ENCODE results near the gene ACOT4. TPM values are rescaled to one million over a fixed set of nuclear protein-coding genes. Genes with fewer than 3 reads are reported as not detected.

The ACOT4 gene, protein sequence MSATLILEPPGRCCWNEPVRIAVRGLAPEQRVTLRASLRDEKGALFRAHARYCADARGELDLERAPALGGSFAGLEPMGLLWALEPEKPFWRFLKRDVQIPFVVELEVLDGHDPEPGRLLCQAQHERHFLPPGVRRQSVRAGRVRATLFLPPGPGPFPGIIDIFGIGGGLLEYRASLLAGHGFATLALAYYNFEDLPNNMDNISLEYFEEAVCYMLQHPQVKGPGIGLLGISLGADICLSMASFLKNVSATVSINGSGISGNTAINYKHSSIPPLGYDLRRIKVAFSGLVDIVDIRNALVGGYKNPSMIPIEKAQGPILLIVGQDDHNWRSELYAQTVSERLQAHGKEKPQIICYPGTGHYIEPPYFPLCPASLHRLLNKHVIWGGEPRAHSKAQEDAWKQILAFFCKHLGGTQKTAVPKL
- 0.53 and 0.62 TPM in 2 replicates for total RNA-seq

DNA sequence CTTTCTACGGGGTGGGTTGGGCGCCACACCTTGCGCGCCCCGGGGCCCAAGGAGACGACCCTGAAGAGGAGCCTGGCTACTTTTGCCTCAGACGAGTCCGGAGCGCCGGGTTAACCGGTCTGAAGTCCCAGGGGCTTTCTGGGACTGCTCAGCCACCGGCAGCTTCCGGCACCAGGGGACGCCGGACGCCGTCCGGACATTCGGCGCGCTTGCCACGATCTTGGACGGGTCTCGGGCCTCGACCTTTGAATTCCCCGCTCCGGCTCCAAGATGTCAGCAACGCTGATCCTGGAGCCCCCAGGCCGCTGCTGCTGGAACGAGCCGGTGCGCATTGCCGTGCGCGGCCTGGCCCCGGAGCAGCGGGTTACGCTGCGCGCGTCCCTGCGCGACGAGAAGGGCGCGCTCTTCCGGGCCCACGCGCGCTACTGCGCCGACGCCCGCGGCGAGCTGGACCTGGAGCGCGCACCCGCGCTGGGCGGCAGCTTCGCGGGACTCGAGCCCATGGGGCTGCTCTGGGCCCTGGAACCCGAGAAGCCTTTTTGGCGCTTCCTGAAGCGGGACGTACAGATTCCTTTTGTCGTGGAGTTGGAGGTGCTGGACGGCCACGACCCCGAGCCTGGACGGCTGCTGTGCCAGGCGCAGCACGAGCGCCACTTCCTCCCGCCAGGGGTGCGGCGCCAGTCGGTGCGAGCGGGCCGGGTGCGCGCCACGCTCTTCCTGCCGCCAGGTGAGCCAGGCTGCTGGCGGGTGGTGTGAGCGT, at the start of gene ACOT4:
TSS of gene ACOT4 (plus strand) at position 184 of the 760 bp plus-strand sequence. CDS start at position 271, 87 bp downstream.

DNA sequence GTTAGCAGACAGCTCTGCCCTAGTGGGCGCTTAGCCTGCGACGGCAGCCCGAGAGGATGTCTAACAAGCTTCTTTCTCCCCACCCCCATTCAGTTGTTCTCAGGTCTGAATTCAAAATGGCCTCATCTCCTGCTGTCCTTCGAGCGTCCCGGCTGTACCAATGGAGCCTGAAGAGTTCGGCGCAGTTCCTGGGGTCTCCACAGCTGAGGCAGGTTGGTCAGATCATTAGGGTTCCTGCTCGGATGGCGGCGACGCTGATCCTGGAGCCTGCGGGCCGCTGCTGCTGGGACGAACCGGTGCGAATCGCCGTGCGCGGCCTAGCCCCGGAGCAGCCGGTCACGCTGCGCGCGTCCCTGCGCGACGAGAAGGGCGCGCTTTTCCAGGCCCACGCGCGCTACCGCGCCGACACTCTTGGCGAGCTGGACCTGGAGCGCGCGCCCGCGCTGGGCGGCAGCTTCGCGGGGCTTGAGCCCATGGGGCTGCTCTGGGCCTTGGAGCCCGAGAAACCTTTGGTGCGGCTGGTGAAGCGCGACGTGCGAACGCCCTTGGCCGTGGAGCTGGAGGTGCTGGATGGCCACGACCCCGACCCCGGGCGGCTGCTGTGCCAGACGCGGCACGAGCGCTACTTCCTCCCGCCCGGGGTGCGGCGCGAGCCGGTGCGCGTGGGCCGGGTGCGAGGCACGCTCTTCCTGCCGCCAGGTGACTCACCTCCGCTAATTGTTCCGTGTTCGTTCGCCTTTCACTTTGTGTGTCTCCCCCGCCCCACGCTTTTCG, 22.3 kb upstream of the ACOT4 start, which contains the start of gene ACOT2:
TSS of gene ACOT2 (plus strand) at position 29 of the 774 bp plus-strand sequence. CDS start at position 57, 28 bp downstream.

DNA sequence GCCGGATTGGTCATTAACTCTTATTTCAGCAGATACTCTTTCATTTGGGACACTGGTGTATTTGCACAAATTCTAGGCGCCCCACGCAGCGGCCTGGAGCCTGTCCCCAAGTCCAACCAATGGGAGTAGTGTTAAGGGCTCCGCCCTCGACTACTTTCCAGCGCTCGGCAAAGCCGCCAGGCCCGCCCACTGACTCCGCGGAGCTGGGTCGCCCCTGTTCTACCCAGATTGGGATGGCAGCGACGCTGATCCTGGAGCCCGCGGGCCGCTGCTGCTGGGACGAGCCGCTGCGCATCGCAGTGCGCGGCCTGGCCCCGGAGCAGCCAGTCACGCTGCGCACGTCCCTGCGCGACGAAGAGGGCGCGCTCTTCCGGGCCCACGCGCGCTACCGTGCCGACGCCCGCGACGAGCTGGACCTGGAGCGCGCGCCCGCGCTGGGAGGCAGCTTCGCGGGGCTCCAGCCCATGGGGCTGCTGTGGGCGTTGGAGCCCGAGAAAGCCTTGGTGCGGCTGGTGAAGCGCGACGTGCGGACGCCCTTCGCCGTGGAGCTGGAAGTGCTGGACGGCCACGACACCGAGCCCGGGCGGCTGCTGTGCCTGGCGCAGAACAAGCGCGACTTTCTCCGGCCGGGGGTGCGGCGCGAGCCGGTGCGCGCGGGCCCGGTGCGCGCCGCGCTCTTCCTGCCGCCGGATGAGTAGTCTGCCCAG, 20.8 kb downstream of the ACOT4 start, which contains the start of gene ACOT6:
TSS of gene ACOT6 (plus strand) at position 179 of the 707 bp plus-strand sequence. CDS start at position 234, 55 bp downstream.

DNA sequence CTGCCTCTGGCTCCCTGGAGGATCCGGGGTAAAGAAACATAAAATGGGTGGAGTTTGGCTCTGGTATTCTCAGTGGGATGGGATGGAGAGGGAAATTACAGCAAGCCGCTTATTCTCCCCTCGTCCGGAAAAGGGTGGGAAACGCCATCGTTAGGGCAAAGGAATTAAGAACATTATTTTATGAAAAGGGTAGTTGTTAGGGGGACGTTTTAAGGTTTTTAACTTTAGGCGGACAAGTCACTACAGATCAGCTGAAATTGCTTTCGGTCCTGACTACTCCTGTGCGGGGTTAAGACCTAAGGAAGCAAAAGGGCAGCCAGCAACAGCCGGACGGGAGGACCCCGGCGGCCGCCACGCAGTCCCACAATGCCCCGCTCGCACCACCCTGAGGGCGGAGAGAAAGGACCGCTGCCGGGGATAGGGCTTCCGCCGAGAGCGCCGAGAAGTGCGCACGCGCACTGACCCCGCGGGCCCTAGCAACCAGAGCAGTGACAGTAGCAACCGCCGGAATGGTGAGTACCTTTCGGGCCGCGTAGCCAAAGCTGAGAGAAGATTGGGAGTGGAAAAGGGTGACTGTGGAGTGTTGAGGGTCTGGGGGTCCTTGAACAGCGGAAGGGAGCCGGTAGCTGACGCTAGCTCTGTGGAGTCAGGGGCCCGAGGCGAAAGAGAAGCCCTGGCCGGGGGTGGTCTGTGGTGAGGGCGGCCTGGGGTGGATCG, 53.0 kb downstream of the ACOT4 start, which contains the start of gene DNAL1:
TSS of gene DNAL1 (plus strand) at position 456 of the 717 bp plus-strand sequence. CDS start at position 510, 54 bp downstream.

Other genes starting within 250 kb of the ACOT4 start
- 37.0 and 38.1 TPM in 2 replicates for gene NUMB, start 133.3 kb upstream of the ACOT4 start, total RNA-seq
- 11.5 and 16.9 TPM in 2 replicates for gene RIOX1, start 100.9 kb upstream of the ACOT4 start, total RNA-seq
- 4.8 and 7.3 TPM in 2 replicates for gene ACOT1, start 54.7 kb upstream of the ACOT4 start, total RNA-seq
- gene HEATR4, start 32.9 kb upstream of the ACOT4 start, total RNA-seq: under 0.01 TPM in 1 of 2 replicates, not detected in the other
- gene ACOT2, start 22.7 kb upstream of the ACOT4 start, total RNA-seq: 25.9 and 29.3 TPM in 2 replicates
- not detected in 2 replicates for gene ACOT6, start 20.6 kb downstream of the ACOT4 start, total RNA-seq
- 8.1 and 10.3 TPM in 2 replicates for gene DNAL1, start 53.1 kb downstream of the ACOT4 start, total RNA-seq
- 14.9 and 20.1 TPM in 2 replicates for gene PNMA1, start 122.5 kb downstream of the ACOT4 start, total RNA-seq